Measurements from ENCODE around the gene CMBL. TPM values are rescaled to one million over a fixed set of nuclear protein-coding genes. Genes with fewer than 3 reads are reported as not detected.

Gene CMBL
- total RNA-seq, 3 donors from 2014 or later = 8.2 to 9.4 (median 9.2) TPM

GRCh38 chr5:10337107-10337506 lies 29.4 kb upstream of the CMBL start:
- H3K4me3 ChIP-seq = no peak overlapping the region
- H3K4me1 ChIP-seq = no peaks in the 10 kb centered on the region
- no peaks in the 10 kb centered on the region for H3K36me3 ChIP-seq
- no peak for DNase-seq (ENCODE audit: low spot score in 2 of 2)
- intact Hi-C loops (cut with DNase I; ENCODE audit: low total_unique reads) = no loop called here
- TF ChIP-seq, protein P1, sequence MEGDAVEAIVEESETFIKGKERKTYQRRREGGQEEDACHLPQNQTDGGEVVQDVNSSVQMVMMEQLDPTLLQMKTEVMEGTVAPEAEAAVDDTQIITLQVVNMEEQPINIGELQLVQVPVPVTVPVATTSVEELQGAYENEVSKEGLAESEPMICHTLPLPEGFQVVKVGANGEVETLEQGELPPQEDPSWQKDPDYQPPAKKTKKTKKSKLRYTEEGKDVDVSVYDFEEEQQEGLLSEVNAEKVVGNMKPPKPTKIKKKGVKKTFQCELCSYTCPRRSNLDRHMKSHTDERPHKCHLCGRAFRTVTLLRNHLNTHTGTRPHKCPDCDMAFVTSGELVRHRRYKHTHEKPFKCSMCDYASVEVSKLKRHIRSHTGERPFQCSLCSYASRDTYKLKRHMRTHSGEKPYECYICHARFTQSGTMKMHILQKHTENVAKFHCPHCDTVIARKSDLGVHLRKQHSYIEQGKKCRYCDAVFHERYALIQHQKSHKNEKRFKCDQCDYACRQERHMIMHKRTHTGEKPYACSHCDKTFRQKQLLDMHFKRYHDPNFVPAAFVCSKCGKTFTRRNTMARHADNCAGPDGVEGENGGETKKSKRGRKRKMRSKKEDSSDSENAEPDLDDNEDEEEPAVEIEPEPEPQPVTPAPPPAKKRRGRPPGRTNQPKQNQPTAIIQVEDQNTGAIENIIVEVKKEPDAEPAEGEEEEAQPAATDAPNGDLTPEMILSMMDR (IDR thresholded peaks at IDR 0.05) = no peak
- TF ChIP-seq POLR2AphosphoS5 (IDR thresholded peaks at IDR 0.05) (no peak), POLR2A (IDR thresholded peaks at IDR 0.05) (no peak)
- H3K27me3 ChIP-seq = no peaks in the 10 kb centered on the region
- H3K27ac ChIP-seq = no peak overlapping the region
- H3K9me3 ChIP-seq = no peaks in the 10 kb centered on the region

GRCh38 chr5:10335711-10336470 lies 28.2 kb upstream of the CMBL start:
- Histone ChIP-seq H3K4me1 (no peaks in the 10 kb centered on the region), H3K27ac (no peak overlapping the region), H3K9me3 (no peaks in the 10 kb centered on the region), H3K4me3 (no peak overlapping the region), H3K36me3 (no peaks in the 10 kb centered on the region), H3K27me3 (no peaks in the 10 kb centered on the region)
- no peak for DNase-seq (ENCODE audit: low spot score in 2 of 2)
- intact Hi-C loops (cut with DNase I; ENCODE audit: low total_unique reads) = no loop called here
- TF ChIP-seq, protein P1 (IDR thresholded peaks at IDR 0.05) = no peak
- TF ChIP-seq POLR2AphosphoS5 (IDR thresholded peaks at IDR 0.05) (no peak), POLR2A (IDR thresholded peaks at IDR 0.05) (no peak)

DNA sequence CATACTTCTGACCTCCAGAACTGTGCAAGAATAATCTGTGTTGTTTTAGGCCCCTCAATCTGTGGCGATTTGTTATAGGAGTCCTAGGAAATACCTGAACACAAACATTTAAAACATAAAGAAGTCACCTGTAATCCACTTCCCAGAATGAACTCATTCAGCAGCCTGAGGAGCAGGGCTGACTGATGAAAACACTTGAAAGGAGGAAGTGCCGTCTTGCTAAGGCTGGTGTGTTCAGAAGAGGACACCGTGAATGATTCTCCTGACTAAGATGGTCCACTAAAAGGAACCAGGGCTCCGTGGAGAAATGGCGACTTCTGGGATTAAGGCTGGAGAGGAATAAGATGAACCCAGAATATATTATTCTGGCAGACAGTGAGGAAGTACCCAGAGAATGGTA lies 27.1 kb upstream of the CMBL start:
- no peak overlapping the region for H3K27ac ChIP-seq
- intact Hi-C loops (cut with DNase I; ENCODE audit: low total_unique reads) = no loop called here
- H3K9me3 ChIP-seq = no peaks in the 10 kb centered on the region
- H3K4me1 ChIP-seq = peaks cover 0 to 5% of the 10 kb centered on the region in 2 donors
- no peaks in the 10 kb centered on the region for H3K27me3 ChIP-seq
- H3K36me3 ChIP-seq = no peaks in the 10 kb centered on the region
- no peak overlapping the region for H3K4me3 ChIP-seq
- no peak for DNase-seq (ENCODE audit: low spot score in 2 of 2)
- TF ChIP-seq POLR2AphosphoS5 (IDR thresholded peaks at IDR 0.05) = no peak
- TF ChIP-seq POLR2A (IDR thresholded peaks at IDR 0.05) = no peak

DNA sequence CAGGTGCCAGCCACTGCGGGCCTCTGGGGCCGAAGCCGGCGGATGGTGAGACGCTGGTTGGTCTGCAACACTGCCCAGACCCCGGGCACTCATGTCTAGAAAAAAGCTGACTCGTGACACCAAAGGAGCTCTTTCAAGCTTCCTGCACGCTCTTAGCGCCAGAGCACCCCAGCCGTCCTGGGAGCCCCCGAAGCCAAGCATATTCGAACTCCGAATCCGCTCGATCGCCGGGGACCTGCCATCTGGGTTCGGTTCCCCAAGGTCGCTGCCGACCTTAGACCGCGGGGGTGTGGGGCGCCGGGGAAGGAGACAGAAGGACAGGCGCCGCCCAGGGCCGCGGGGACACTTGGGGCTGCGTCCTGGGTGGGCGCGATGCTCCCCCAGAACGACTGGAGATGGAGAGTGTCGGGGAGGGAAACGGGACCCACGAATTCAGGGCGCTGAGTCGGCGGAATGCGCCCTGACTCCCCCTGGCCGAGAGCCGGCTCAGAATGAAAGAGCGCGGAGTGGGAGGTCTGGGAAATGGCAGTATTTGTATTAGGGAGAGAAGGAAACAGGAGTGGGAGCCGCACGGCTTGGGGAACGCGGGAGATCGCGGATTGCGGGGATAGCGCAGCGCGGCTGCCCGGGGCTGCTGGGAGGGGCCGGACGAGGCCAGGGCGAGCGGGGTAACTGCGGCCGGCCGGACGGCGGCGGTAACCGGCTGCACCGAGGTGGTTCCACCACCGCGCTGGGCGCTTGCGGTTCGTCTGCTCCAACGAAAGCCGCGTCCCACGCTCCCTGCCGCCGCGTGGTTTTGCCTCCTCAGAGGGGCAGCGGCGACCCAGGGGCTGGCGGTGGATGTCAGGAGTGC lies 25.7 kb upstream of the CMBL start:
- Histone ChIP-seq H3K9me3 (no peaks in the 10 kb centered on the region), H3K4me1 (peaks cover 0 to 5% of the 10 kb centered on the region in 2 donors), H3K4me3 (peak overlapping the region; percentile 63 to 86 (median 63)), H3K36me3 (no peaks in the 10 kb centered on the region), H3K27me3 (no peaks in the 10 kb centered on the region), H3K27ac (peak overlapping the region; percentile 42 to 59)
- TF ChIP-seq POLR2AphosphoS5 (IDR thresholded peaks at IDR 0.05) = no peak
- TF ChIP-seq, protein P1 (IDR thresholded peaks at IDR 0.05) = no peak
- no peak for TF ChIP-seq POLR2A (IDR thresholded peaks at IDR 0.05)
- intact Hi-C loops (cut with DNase I; ENCODE audit: low total_unique reads) = no loop called here
- no peak for DNase-seq (ENCODE audit: low spot score in 2 of 2)

- H3K27ac ChIP-seq = peak overlapping the region in 1 of 2 donors; percentile 30
- DNase-seq (ENCODE audit: low spot score in 2 of 2) = no peak
Measured at GRCh38 chr5:10332301-10332700, 24.6 kb upstream of the CMBL start.

More at GRCh38 chr5:10332301-10332700, 24.6 kb upstream of the CMBL start:
- no peaks in the 10 kb centered on the region for H3K27me3 ChIP-seq
- intact Hi-C loops (cut with DNase I; ENCODE audit: low total_unique reads) = no loop called here
- no peaks in the 10 kb centered on the region for H3K9me3 ChIP-seq
- TF ChIP-seq, protein P1 (IDR thresholded peaks at IDR 0.05) = no peak
- TF ChIP-seq POLR2A (IDR thresholded peaks at IDR 0.05) = no peak
- TF ChIP-seq POLR2AphosphoS5 (IDR thresholded peaks at IDR 0.05) = no peak
- no peaks in the 10 kb centered on the region for H3K36me3 ChIP-seq
- H3K4me3 ChIP-seq = no peak overlapping the region
- H3K4me1 ChIP-seq = peaks cover 0 to 5% of the 10 kb centered on the region in 2 donors
